Measurements from ENCODE around the gene PRG3.

The PRG3 gene

GRCh38 chr11:57397394-57397990, 16.5 kb upstream of the PRG3 start:
- no peaks in the 10 kb centered on the region for H3K36me3 ChIP-seq (ENCODE audit: control insufficient read depth, insufficient read depth, low read length)
- no peaks in the 10 kb centered on the region for H3K4me1 ChIP-seq (ENCODE audit: control insufficient read depth, insufficient read depth, low read length)
- H3K9ac ChIP-seq (ENCODE audit: low read depth, low read length), result no peak overlapping the region
- no peak overlapping the region for H3K4me3 ChIP-seq (ENCODE audit: low read depth, low read length)
- no peaks in the 10 kb centered on the region for H3K9me3 ChIP-seq (ENCODE audit: control insufficient read depth, insufficient read depth, low read length)
- no peak overlapping the region for H3K27ac ChIP-seq (ENCODE audit: low read depth, low read length)
- no peaks in the 10 kb centered on the region for H3K27me3 ChIP-seq (ENCODE audit: control insufficient read depth, insufficient read depth, low read length)

GRCh38 chr11:57396744-57397143, 15.8 kb upstream of the PRG3 start:
- Histone ChIP-seq H3K9me3 (ENCODE audit: control insufficient read depth, insufficient read depth, low read length) (no peaks in the 10 kb centered on the region), H3K4me1 (ENCODE audit: control insufficient read depth, insufficient read depth, low read length) (no peaks in the 10 kb centered on the region), H3K27me3 (ENCODE audit: control insufficient read depth, insufficient read depth, low read length) (no peaks in the 10 kb centered on the region), H3K36me3 (ENCODE audit: control insufficient read depth, insufficient read depth, low read length) (no peaks in the 10 kb centered on the region), H3K9ac (ENCODE audit: low read depth, low read length) (no peak overlapping the region), H3K4me3 (ENCODE audit: low read depth, low read length) (no peak overlapping the region), H3K27ac (ENCODE audit: low read depth, low read length) (no peak overlapping the region)

DNA sequence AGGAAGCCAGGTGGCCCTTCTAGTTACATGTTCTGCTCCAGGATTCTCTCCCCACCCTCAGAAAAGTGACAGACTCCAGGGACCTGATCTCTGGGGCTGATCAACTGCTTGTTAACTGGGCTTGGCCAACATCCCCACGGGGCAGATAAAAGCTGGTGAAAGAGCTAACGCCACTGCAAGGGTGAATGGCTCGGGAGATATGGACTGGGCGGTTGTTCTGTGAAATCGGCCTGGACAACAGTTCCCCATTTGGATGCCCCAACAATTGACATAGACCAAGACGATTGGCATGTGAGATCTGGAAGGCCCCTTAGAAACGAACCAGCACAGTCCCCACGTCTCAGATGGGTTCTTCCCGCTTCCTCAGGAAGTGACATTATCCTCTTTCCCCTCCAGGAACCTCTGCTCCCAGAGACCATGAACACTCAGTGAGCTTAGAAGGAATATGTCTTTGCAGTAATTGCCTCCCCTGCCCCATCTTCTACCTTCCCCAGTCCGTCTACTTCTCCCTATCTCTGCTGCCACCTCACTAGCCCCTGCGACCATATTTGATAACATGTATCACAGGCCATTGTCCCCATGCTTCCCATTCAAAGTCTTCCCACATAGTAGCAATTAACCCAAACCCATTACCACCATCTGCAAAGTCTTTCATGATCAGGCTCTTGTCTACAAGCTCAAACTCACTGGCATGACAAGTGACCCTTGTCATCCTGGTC, 15.1 kb upstream of the PRG3 start:
- Histone ChIP-seq H3K4me3 (ENCODE audit: low read depth, low read length) (no peak overlapping the region), H3K36me3 (ENCODE audit: control insufficient read depth, insufficient read depth, low read length) (no peaks in the 10 kb centered on the region), H3K9me3 (ENCODE audit: control insufficient read depth, insufficient read depth, low read length) (no peaks in the 10 kb centered on the region), H3K9ac (ENCODE audit: low read depth, low read length) (no peak overlapping the region), H3K4me1 (ENCODE audit: control insufficient read depth, insufficient read depth, low read length) (no peaks in the 10 kb centered on the region), H3K27me3 (ENCODE audit: control insufficient read depth, insufficient read depth, low read length) (no peaks in the 10 kb centered on the region), H3K27ac (ENCODE audit: low read depth, low read length) (no peak overlapping the region)

GRCh38 chr11:57394203-57394965, 13.4 kb upstream of the PRG3 start:
- H3K9me3 ChIP-seq (ENCODE audit: control insufficient read depth, insufficient read depth, low read length), result no peaks in the 10 kb centered on the region
- H3K27me3 ChIP-seq (ENCODE audit: control insufficient read depth, insufficient read depth, low read length), result 0 out of 2 replicates have a peak, but pooled peaks cover 3% of the 10 kb centered on the region
- H3K27ac ChIP-seq (ENCODE audit: low read depth, low read length), result no peak overlapping the region
- H3K9ac ChIP-seq (ENCODE audit: low read depth, low read length), result no peak overlapping the region
- no peaks in the 10 kb centered on the region for H3K36me3 ChIP-seq (ENCODE audit: control insufficient read depth, insufficient read depth, low read length)
- no peaks in the 10 kb centered on the region for H3K4me1 ChIP-seq (ENCODE audit: control insufficient read depth, insufficient read depth, low read length)
- H3K4me3 ChIP-seq (ENCODE audit: low read depth, low read length), result no peak overlapping the region

DNA sequence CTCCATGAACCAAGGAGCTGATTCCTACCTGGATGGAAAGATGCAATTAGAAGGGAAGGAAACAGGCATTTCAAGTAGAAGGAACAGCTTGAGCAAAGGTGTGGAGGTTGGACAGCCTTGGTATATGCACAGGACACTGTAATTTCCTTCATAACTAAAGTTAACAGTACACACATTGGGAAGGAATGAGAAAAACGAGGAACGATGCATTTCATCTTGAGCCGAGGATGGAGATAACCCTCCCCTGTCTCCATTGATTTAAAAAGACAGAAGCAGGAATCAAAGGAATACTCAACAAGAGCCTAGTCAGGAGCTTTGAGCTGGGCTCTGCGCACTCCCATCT, 11.8 kb upstream of the PRG3 start:
- no peaks in the 10 kb centered on the region for H3K9me3 ChIP-seq (ENCODE audit: control insufficient read depth, insufficient read depth, low read length)

GRCh38 chr11:57392066-57392762, 11.3 kb upstream of the PRG3 start:
- Histone ChIP-seq H3K36me3 (ENCODE audit: control insufficient read depth, insufficient read depth, low read length) (no peaks in the 10 kb centered on the region), H3K27ac (ENCODE audit: low read depth, low read length) (no peak overlapping the region), H3K4me3 (ENCODE audit: low read depth, low read length) (no peak overlapping the region), H3K4me1 (ENCODE audit: control insufficient read depth, insufficient read depth, low read length) (no peaks in the 10 kb centered on the region), H3K9me3 (ENCODE audit: control insufficient read depth, insufficient read depth, low read length) (no peaks in the 10 kb centered on the region), H3K9ac (ENCODE audit: low read depth, low read length) (no peak overlapping the region), H3K27me3 (ENCODE audit: control insufficient read depth, insufficient read depth, low read length) (0 out of 2 replicates have a peak, but pooled peaks cover 3% of the 10 kb centered on the region)

More for the DNA sequence above, 11.8 kb upstream of the PRG3 start:
- H3K27me3 ChIP-seq (ENCODE audit: control insufficient read depth, insufficient read depth, low read length), result 0 out of 2 replicates have a peak, but pooled peaks cover 3% of the 10 kb centered on the region
- no peaks in the 10 kb centered on the region for H3K36me3 ChIP-seq (ENCODE audit: control insufficient read depth, insufficient read depth, low read length)
- H3K27ac ChIP-seq (ENCODE audit: low read depth, low read length), result no peak overlapping the region
- no peak overlapping the region for H3K4me3 ChIP-seq (ENCODE audit: low read depth, low read length)
- no peak overlapping the region for H3K9ac ChIP-seq (ENCODE audit: low read depth, low read length)
- H3K4me1 ChIP-seq (ENCODE audit: control insufficient read depth, insufficient read depth, low read length), result no peaks in the 10 kb centered on the region

DNA sequence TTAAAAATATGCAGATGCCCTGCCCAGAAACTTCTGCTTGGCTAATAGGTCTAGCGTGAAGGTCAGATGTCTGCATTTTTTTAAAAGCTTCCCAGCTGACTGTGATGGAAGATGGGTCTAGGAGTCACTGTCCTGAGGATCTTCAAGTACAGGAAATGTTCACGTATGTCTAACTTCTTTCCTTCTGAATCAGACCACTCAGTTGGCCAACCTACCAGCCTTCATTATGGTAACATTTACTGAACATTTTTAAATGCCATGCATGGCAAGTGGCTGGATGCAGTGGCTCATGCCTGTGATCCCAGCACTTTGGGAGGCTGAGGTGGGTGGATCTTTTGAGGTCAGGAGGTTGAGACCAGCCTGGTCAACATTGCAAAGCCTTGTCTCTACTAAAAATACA, 10.6 kb upstream of the PRG3 start:
- H3K4me3 ChIP-seq (ENCODE audit: low read depth, low read length), result no peak overlapping the region
- no peaks in the 10 kb centered on the region for H3K36me3 ChIP-seq (ENCODE audit: control insufficient read depth, insufficient read depth, low read length)
- no peaks in the 10 kb centered on the region for H3K4me1 ChIP-seq (ENCODE audit: control insufficient read depth, insufficient read depth, low read length)
- 0 out of 2 replicates have a peak, but pooled peaks cover 3% of the 10 kb centered on the region for H3K27me3 ChIP-seq (ENCODE audit: control insufficient read depth, insufficient read depth, low read length)
- no peaks in the 10 kb centered on the region for H3K9me3 ChIP-seq (ENCODE audit: control insufficient read depth, insufficient read depth, low read length)
- H3K9ac ChIP-seq (ENCODE audit: low read depth, low read length), result no peak overlapping the region
- no peak overlapping the region for H3K27ac ChIP-seq (ENCODE audit: low read depth, low read length)

DNA sequence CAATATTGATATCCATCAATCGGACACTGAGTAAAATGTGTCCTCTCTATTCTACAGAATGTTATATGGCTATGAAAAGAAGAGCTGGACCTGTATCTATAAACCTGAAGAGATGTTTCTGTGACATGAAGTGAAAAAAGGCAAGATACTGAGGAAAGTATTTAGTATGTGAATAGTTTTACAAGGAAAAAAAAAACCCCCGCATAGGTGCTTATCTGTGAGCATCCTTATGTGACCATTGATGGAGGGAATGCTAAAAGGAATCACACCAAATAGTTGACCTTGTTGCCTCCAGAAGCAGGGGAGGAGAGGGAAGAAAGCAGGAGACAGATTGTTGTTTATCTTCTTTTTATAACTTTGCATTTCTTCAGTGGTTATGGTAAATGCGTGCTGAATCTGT, 10.2 kb upstream of the PRG3 start:
- Histone ChIP-seq H3K27ac (ENCODE audit: low read depth, low read length) (no peak overlapping the region), H3K27me3 (ENCODE audit: control insufficient read depth, insufficient read depth, low read length) (0 out of 2 replicates have a peak, but pooled peaks cover 3% of the 10 kb centered on the region)

GRCh38 chr11:57390535-57390934, 9.6 kb upstream of the PRG3 start, which contains the start of gene PRG2:
PRG2 (minus strand) TSS chr11:57390650; CDS start chr11:57389944, 706 bp downstream.
- no peaks in the 10 kb centered on the region for H3K9me3 ChIP-seq (ENCODE audit: control insufficient read depth, insufficient read depth, low read length)
- H3K4me1 ChIP-seq (ENCODE audit: control insufficient read depth, insufficient read depth, low read length), result no peaks in the 10 kb centered on the region
- H3K9ac ChIP-seq (ENCODE audit: low read depth, low read length), result no peak within 1 kb of the TSS
- H3K4me3 ChIP-seq (ENCODE audit: low read depth, low read length), result no peak within 1 kb of the TSS
- H3K27ac ChIP-seq (ENCODE audit: low read depth, low read length), result no peak within 1 kb of the TSS
- no peaks in the 10 kb centered on the region for H3K36me3 ChIP-seq (ENCODE audit: control insufficient read depth, insufficient read depth, low read length)
- H3K27me3 ChIP-seq (ENCODE audit: control insufficient read depth, insufficient read depth, low read length), result 0 out of 2 replicates have a peak, but pooled peaks cover 3% of the 10 kb centered on the region

More for the DNA sequence above, 10.2 kb upstream of the PRG3 start:
- Histone ChIP-seq H3K36me3 (ENCODE audit: control insufficient read depth, insufficient read depth, low read length) (no peaks in the 10 kb centered on the region), H3K4me1 (ENCODE audit: control insufficient read depth, insufficient read depth, low read length) (no peaks in the 10 kb centered on the region), H3K9me3 (ENCODE audit: control insufficient read depth, insufficient read depth, low read length) (no peaks in the 10 kb centered on the region), H3K4me3 (ENCODE audit: low read depth, low read length) (no peak overlapping the region), H3K9ac (ENCODE audit: low read depth, low read length) (no peak overlapping the region)

DNA sequence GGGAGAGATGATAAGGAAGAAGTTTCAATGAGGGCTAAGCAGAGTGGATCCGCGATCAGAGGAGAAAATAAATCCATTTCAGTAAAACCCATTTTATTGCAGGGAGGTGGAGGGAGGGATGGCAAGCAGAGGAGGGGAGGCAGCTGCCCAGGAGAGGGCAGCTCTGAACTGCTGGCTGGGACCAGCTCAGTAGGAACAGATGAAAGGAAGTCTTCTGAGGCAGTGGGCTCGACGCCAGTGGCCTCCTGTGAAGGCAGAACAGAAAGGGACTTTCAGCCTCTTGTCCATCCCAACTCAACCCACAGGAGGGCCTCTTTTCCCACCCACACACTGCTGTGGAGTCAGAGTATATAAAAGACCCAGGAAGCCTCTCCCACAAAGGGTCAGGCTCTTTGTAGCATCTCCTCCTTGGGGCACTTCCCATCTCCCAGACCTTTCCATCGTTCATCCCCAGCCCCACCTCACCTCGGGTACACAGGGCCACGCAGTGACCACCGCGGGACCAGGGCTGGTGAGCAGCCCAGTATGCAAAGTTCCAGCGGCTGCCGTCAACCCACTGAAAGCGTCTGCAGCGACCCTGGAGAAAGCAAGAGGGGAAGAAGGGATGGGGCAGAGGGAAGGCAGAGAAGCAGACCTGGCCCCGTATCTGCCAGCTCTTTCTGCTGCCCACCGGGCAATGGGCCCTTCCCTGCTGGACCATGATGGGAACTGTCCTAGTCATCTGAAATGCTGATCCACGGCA, 6.5 kb upstream of the PRG3 start:
- Histone ChIP-seq H3K4me3 (ENCODE audit: low read depth, low read length) (no peak overlapping the region), H3K9me3 (ENCODE audit: control insufficient read depth, insufficient read depth, low read length) (no peaks in the 10 kb centered on the region), H3K36me3 (ENCODE audit: control insufficient read depth, insufficient read depth, low read length) (no peaks in the 10 kb centered on the region), H3K27ac (ENCODE audit: low read depth, low read length) (no peak overlapping the region), H3K9ac (ENCODE audit: low read depth, low read length) (no peak overlapping the region), H3K4me1 (ENCODE audit: control insufficient read depth, insufficient read depth, low read length) (no peaks in the 10 kb centered on the region), H3K27me3 (ENCODE audit: control insufficient read depth, insufficient read depth, low read length) (0 out of 2 replicates have a peak, but pooled peaks cover 3% of the 10 kb centered on the region)
